HuH-7.5 (cell line): Measurements from ENCODE around the gene CSE1L.
A peak's percentile ranks its signal among the peaks of the same experiment; 100 is the strongest.
"Not testable (repeated sequence)": the region's sequence is repeated elsewhere in the genome, so short reads cannot be mapped to it uniquely, and the experiment has no call there.

Experiments used
- DNase-seq: peaks from one replicate; pipeline ENCODE4 v3.0.0; 2011; ENCODE audit warnings: low spot score

Gene CSE1L

DNA sequence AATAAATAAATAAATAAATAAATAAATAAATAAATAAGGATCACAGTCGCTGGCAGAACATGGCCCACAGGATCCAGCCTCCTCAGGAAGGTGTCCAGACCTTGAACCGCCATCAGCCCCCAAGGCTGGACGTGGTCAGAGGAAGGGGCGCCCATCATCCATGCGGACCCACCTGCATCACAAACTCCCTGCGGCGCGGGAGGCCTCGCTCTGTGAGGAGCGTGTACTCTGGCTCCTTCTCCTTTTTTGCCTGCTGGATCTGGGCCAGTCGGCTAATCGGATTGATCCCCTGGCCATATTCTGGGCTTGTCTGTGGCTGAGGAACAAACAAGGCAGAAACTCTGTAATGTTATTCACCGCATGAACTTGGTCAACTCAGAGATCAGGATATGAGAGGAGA, 76.8 kb downstream of the CSE1L start:
- DNase-seq, result no peak

DNA sequence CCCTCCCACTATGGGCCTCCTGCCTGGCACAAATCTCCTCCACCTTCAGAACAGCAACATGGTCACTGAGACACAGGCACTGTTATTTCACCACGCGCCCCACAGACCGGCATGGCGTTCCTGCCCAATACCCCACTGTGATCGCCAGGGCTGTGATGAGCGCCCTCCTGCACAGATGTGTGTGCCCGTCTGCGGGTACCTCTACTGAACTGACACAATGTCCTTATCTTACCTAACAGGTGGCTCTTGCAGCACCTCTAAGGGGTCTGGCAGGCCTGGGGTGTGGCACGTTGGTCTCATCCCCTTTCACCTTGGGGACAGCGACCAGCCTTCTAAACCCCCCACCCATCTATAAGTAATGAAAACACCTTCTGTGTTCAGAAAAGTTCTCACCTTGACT, 77.9 kb downstream of the CSE1L start:
- DNase-seq, result no peak

DNA sequence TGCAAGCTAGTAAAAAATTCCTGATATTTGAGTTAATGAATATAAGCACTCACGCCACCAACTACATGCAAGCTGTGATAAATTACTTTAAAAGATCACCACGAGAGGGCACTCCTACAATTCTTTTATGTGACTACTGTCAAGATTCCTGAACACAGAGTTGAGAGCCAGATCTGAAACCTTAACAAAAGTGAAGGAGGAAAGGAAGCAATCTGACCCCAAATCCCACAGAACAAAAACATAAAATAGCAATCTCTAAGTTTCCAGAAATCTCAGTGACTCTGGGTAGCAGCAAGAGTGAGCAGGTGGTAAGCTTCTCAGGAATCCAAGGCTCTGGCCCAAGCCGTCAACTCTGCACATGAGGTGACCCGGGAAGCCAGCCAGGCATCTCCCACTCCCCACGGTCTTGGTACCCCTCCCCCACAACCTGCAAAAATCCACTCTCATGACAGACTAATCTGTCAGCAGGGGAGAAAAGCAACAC, 86.9 kb downstream of the CSE1L start:
- DNase-seq, result peak; percentile 33

DNA sequence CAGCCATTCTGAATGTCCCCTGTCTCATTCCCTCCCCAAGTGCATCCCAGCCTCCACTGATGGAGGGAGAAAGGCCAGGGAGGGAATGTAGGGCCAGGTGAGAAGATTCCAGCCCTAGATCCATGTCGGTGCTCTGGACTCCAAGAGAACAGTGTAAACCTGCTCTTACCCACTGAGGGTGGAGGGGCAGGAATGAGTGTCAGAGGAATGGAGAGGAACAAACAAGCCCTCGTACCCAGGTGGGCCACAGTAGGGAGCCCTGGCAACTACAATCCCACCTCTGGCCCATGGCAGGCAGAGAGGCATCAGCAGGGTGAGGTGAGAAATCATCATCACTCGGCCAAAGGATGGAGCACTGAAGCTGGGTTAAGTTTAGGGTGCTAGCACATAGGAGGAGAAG, 87.5 kb downstream of the CSE1L start:
- DNase-seq, result no peak

DNA sequence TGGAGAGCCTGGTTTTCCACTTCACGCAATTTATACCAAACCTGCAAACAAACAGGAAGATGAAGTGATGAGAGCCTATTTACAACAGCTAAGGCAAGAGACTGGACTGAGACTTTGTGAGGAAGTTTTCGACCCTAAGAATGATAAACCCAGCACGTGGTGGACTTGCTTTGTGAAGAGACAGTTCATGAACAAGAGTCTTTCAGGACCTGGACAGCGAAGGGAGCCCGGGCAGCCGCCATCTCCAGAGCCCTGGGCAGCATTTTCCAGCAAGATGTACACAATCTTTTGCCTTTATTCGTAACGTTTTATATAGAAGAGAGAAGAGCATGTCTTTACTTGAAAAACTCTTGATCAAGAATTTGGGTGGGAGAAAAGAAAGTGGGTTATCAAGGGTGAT, 88.7 kb downstream of the CSE1L start:
- not testable (repeated sequence) for DNase-seq

DNA sequence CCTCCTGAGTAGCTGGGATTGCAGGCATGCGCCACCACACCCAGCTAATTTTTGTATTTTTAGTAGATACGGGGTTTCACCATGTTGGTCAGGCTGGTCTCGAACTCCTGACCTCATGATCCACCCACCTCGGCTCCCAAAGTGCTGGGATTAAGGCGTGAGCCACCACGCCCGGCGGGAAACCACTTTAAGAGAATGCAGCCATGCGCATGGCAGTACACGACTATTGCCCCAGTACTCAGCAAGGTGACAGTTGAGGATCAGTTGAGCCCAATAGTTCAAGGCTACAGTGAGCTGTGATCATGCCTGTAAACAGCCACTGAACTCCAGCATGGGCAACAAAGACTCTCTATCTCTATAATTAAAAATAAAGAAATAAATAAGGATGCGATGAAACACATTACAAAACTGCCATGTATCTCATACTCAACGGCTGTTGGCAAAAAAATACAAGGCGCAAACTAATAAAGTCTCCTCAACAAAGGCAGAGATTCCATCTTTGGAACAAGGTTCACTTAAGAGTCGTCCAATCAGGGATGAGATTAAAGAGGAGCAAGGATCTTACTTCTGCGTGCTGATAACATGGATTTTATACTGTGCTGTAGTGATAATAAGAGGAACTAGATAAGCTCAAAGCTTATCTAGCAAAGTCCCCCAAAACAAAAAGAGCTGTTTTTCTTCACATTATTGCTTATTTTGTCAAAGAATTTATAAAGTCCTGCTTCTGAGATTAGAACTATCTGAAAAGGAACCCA, 90.9 kb downstream of the CSE1L start:
- no peak for DNase-seq

DNA sequence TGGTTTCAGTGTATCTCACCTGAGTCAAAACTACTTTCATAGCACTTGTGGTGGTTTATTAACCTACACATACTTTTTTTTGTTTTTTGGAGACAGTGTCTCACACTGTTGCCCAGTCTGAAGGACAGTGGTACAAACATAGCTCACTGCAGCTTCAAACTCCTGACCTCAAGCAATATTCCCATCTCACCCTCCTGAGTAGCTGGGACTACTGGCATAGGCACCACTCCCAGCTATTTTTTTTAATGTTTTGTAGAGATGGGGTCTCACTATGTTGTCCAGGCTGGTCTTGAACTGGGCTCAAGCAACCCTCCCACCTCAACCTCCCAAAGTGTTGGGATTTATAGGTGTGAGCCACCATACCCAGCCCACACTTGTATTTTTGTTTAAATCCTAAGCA, 92.3 kb downstream of the CSE1L start:
- no peak for DNase-seq

DNA sequence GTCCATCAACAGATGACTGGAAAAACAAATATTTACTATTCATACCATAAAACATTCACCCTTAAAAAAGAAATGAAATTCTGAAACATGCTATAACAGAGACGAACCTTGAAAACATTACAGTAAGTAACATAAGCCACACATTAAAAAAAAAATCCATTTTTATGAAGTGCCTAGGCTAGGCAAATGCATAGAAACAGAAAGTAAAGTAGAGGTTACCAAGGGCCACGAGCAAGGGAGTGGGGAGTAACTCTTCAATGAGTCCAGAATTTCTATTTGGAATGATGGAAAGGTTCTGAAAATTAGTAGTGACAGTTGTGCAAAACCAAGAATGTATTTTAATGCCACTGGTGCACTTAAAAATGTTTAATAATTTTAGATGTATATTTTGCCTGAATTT, 94.3 kb downstream of the CSE1L start:
- DNase-seq, result no peak

DNA sequence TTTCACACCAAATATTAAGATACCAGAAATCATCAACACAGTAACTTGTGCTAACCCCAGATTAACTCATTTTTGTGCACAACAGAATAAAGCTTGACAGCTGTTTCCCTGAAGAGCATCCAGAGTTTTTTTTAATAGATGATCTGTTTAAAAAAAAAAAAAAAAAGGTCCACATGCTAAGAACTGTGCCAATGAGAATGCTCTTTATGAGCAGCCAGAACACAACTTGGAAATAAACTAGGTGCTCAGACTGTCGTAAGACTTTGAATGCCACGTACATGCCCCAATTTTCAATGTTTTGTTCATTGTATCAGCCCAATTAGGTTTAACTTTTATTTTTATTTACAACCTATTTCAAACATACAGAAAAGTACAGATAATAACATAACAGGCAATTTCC, 94.7 kb downstream of the CSE1L start:
- DNase-seq, result no peak
